IPS-NIHi7 (cell line): ENCODE results near the gene NOXO1.
"Not testable (repeated sequence)": the region's sequence is repeated elsewhere in the genome, so short reads cannot be mapped to it uniquely, and the experiment has no call there.

Source experiments
- DNase-seq: peaks from one replicate; pipeline ENCODE4 v3.0.0; 2012; ENCODE audit warnings: mixed read lengths; ENCODE audit errors: extremely low spot score

Gene NOXO1

GRCh38 chr16:1981398-1981836 lies at the start of gene NOXO1:
TSS of gene NOXO1 (minus strand) at chr16:1981469. CDS start at chr16:1981179, 290 bp downstream.
- no peak for DNase-seq

- no peak for DNase-seq
Measured at GRCh38 chr16:2030036-2030435, 48.8 kb upstream of the NOXO1 start.

- DNase-seq, result no peak
Measured at GRCh38 chr16:2029350-2029749, 48.1 kb upstream of the NOXO1 start.

GRCh38 chr16:2028620-2029220 lies 47.5 kb upstream of the NOXO1 start:
- DNase-seq, result no peak

GRCh38 chr16:2028146-2028545 lies 46.9 kb upstream of the NOXO1 start:
- no peak for DNase-seq

GRCh38 chr16:2027024-2028010 lies 46.0 kb upstream of the NOXO1 start:
- DNase-seq, result no peak

GRCh38 chr16:2026461-2027023 lies 45.3 kb upstream of the NOXO1 start, which contains the start of gene NHERF2:
TSS of gene NHERF2 (plus strand) at chr16:2026902. CDS start at chr16:2027006, 104 bp downstream.
- DNase-seq, result peak; percentile 76

GRCh38 chr16:2025878-2026460 lies 44.7 kb upstream of the NOXO1 start:
- no peak for DNase-seq

GRCh38 chr16:2025251-2025650 lies 44.0 kb upstream of the NOXO1 start:
- DNase-seq, result no peak

GRCh38 chr16:2024032-2024420 lies 42.8 kb upstream of the NOXO1 start:
- DNase-seq, result no peak

- DNase-seq, result peak; percentile 95
Measured at GRCh38 chr16:2023092-2024031, 42.1 kb upstream of the NOXO1 start.

- DNase-seq, result peak; percentile 83
Measured at GRCh38 chr16:2022723-2023091, 41.4 kb upstream of the NOXO1 start.

GRCh38 chr16:2019921-2020831 lies 38.9 kb upstream of the NOXO1 start:
- no peak for DNase-seq

- DNase-seq, result no peak
Measured at GRCh38 chr16:2019518-2019920, 38.2 kb upstream of the NOXO1 start, which contains the start of gene NPW. TSS of gene NPW (plus strand) at chr16:2019785.

GRCh38 chr16:2016407-2016922 lies 35.2 kb upstream of the NOXO1 start:
- DNase-seq, result no peak

- no peak for DNase-seq
Measured at GRCh38 chr16:2015947-2016208, 34.6 kb upstream of the NOXO1 start.

- DNase-seq, result no peak
Measured at GRCh38 chr16:2015117-2015946, 34.1 kb upstream of the NOXO1 start.

GRCh38 chr16:2013527-2013926 lies 32.3 kb upstream of the NOXO1 start:
- no peak for DNase-seq

GRCh38 chr16:2011726-2012125 lies 30.5 kb upstream of the NOXO1 start:
- DNase-seq, result not testable (repeated sequence)
